ENCODE measurements around the gene GAREM1. TPM values are rescaled to one million over a fixed set of nuclear protein-coding genes. Genes with fewer than 3 reads are reported as not detected.

GAREM1 gene
- total RNA-seq, 1 experiment from 2014 or later: 21.4 TPM

DNA sequence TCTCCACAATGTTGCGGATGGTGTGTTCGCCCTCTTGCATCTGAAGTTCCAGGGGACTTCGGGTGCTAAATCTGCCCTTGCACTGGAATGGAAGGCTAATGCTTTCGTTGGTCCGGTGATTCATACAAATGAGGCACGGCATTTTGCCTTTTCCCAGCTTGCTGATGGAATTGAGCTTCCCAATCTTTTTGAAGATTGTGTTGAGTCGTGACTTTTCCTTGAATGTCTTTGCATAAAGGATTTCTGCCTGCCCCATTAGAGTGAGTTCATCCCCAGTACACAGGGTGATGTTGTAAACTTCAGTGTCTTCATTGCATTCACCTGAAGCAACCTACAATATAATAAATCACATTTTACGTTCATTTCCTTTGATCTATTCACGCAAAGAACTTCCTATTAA lies 182.8 kb downstream of the GAREM1 start:
- peaks cover 12% of the 10 kb centered on the region for H3K4me1 Mint-ChIP-seq (ENCODE audit: insufficient read depth, unreplicated experiment)
- intact Hi-C loops (cut with micrococcal nuclease): no loop called here
- TF ChIP-seq CTCF (IDR thresholded peaks at IDR 0.05; ENCODE audit: unreplicated experiment): no peak
- DNase-seq (ENCODE audit: unreplicated experiment): no peak
- H3K27ac Mint-ChIP-seq (ENCODE audit: low read depth, unreplicated experiment): no peak overlapping the region
- H3K27me3 Mint-ChIP-seq (ENCODE audit: insufficient read depth, unreplicated experiment): no peaks in the 10 kb centered on the region
- H3K9me3 Mint-ChIP-seq (ENCODE audit: unreplicated experiment): no peaks in the 10 kb centered on the region
- BruUV-seq (replicated peaks): no TSS peak
- peaks cover 49% of the 10 kb centered on the region for H3K36me3 Mint-ChIP-seq (ENCODE audit: insufficient read depth, unreplicated experiment)
- ChIA-PET POLR2A (interaction anchor here (0.6 to 0.8 kb wide), 2 partner anchors 80 to 127 kb away, joined by 3 to 4 read pairs; no protein-coding TSS in a partner anchor), CTCF (interaction anchor here (0.6 to 12.3 kb wide), 6 partner anchors 16 to 261 kb away, joined by 3 to 100 read pairs (median 4); partner anchors contain the start of gene GAREM1)
- H3K4me3 Mint-ChIP-seq (ENCODE audit: unreplicated experiment): no peak overlapping the region

GRCh38 chr18:32287249-32287648 lies 183.4 kb downstream of the GAREM1 start:
- no peak for TF ChIP-seq CTCF (IDR thresholded peaks at IDR 0.05; ENCODE audit: unreplicated experiment)
- CTCF ChIA-PET: interaction anchor here (0.7 to 12.3 kb wide), 6 partner anchors 15 to 184 kb away, joined by 3 to 100 read pairs (median 4); partner anchors contain the start of gene GAREM1
- intact Hi-C loops (cut with micrococcal nuclease): no loop called here
- Mint-ChIP-seq H3K9me3 (ENCODE audit: unreplicated experiment) (no peaks in the 10 kb centered on the region), H3K4me3 (ENCODE audit: unreplicated experiment) (no peak overlapping the region), H3K27me3 (ENCODE audit: insufficient read depth, unreplicated experiment) (no peaks in the 10 kb centered on the region), H3K4me1 (ENCODE audit: insufficient read depth, unreplicated experiment) (peaks cover 8% of the 10 kb centered on the region), H3K27ac (ENCODE audit: low read depth, unreplicated experiment) (no peak overlapping the region), H3K36me3 (ENCODE audit: insufficient read depth, unreplicated experiment) (peaks cover 49% of the 10 kb centered on the region)
- no peak for DNase-seq (ENCODE audit: unreplicated experiment)
- no TSS peak for BruUV-seq (replicated peaks)
- POLR2A ChIA-PET: interaction anchor here (0.6 to 0.9 kb wide), 3 partner anchors 81 to 184 kb away, joined by 3 to 5 read pairs (median 4); partner anchors contain the start of gene GAREM1

DNA sequence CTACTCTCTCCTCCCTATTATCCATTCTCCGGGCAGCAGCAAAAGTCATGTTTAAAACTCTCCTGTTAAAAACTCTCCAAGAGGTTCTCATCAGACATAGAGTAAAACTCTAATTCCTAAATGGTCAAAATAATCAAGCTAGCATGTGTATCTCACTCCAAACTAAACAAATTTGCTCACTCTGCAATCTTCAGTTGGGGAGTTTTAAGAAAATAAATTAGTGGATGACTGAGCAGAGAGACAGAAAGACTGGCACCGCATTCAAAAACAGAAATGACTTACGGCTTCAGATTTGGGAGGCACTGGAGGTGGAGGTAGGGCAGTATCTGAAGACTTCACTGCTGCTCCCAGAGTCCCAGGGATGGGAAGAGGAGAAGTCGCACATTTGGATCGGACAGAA lies 183.9 kb downstream of the GAREM1 start:
- intact Hi-C loops (cut with micrococcal nuclease): no loop called here
- H3K4me3 Mint-ChIP-seq (ENCODE audit: unreplicated experiment): no peak overlapping the region
- no peaks in the 10 kb centered on the region for H3K9me3 Mint-ChIP-seq (ENCODE audit: unreplicated experiment)
- no peak overlapping the region for H3K27ac Mint-ChIP-seq (ENCODE audit: low read depth, unreplicated experiment)
- H3K4me1 Mint-ChIP-seq (ENCODE audit: insufficient read depth, unreplicated experiment): peaks cover 8% of the 10 kb centered on the region
- BruUV-seq (replicated peaks): no TSS peak
- no peak for TF ChIP-seq CTCF (IDR thresholded peaks at IDR 0.05; ENCODE audit: unreplicated experiment)
- POLR2A ChIA-PET: interaction anchor here (0.8 to 0.9 kb wide), 2 partner anchors 129 to 184 kb away, joined by 4 to 5 read pairs; partner anchors contain the start of gene GAREM1
- peaks cover 49% of the 10 kb centered on the region for H3K36me3 Mint-ChIP-seq (ENCODE audit: insufficient read depth, unreplicated experiment)
- no peak for DNase-seq (ENCODE audit: unreplicated experiment)
- H3K27me3 Mint-ChIP-seq (ENCODE audit: insufficient read depth, unreplicated experiment): no peaks in the 10 kb centered on the region
- CTCF ChIA-PET: interaction anchor here (0.8 to 12.3 kb wide), 4 partner anchors 15 to 185 kb away, joined by 4 to 100 read pairs (median 46); partner anchors contain the start of gene GAREM1

GRCh38 chr18:32284284-32284683 lies 186.4 kb downstream of the GAREM1 start:
- H3K4me3 Mint-ChIP-seq (ENCODE audit: unreplicated experiment): no peak overlapping the region
- H3K36me3 Mint-ChIP-seq (ENCODE audit: insufficient read depth, unreplicated experiment): peaks cover 43% of the 10 kb centered on the region
- H3K9me3 Mint-ChIP-seq (ENCODE audit: unreplicated experiment): no peaks in the 10 kb centered on the region
- intact Hi-C loops (cut with micrococcal nuclease): no loop called here
- H3K27ac Mint-ChIP-seq (ENCODE audit: low read depth, unreplicated experiment): no peak overlapping the region
- TF ChIP-seq CTCF (IDR thresholded peaks at IDR 0.05; ENCODE audit: unreplicated experiment): no peak
- ChIA-PET CTCF (interaction anchor here (1.5 to 12.3 kb wide), 5 partner anchors 12 to 265 kb away, joined by 4 to 100 read pairs (median 8); partner anchors contain the start of gene GAREM1), POLR2A (interaction anchor here (0.9 to 2.2 kb wide), 2 partner anchors 13 to 186 kb away, joined by 4 to 9 read pairs; partner anchors contain the start of gene GAREM1)
- no peaks in the 10 kb centered on the region for H3K27me3 Mint-ChIP-seq (ENCODE audit: insufficient read depth, unreplicated experiment)
- peaks cover 17% of the 10 kb centered on the region for H3K4me1 Mint-ChIP-seq (ENCODE audit: insufficient read depth, unreplicated experiment)
- no peak for DNase-seq (ENCODE audit: unreplicated experiment)
- BruUV-seq (replicated peaks): no TSS peak
